H1 (cell line): ENCODE results near the gene ATG9B.

ENCODE experiments used
- CREB1 ChIP-seq: IDR thresholded peaks from 2 replicates; pipeline ENCODE4 v1.6.1; 2012; ENCODE audit warnings: inconsistent platforms
- EZH2 ChIP-seq: fragments of 200-600 bp; sonication (generic); IDR thresholded peaks from 2 replicates; pipeline ENCODE4 v1.7.1; 2012; ENCODE audit warnings: low read depth, mild to moderate bottlenecking, moderate library complexity, low read length, inconsistent platforms; ENCODE audit not compliant: severe bottlenecking
- PHF8 ChIP-seq: fragments of 200-600 bp; sonication (generic); conservative IDR thresholded peaks from 2 replicates; pipeline ENCODE4 v1.7.1; 2012; ENCODE audit warnings: low read depth, mild to moderate bottlenecking, inconsistent platforms, low read length, moderate library complexity
- YY1 ChIP-seq: IDR thresholded peaks from 2 replicates; pipeline ENCODE4 v1.6.1; 2011; ENCODE audit warnings: low read depth, mild to moderate bottlenecking, low read length
- TF ChIP-seq, protein P1 (sequence below): IDR thresholded peaks from 2 replicates; pipeline ENCODE4 v1.6.1; 2012; ENCODE audit warnings: low read length, inconsistent platforms
- TF ChIP-seq, protein P2 (sequence below), 3 experiments: IDR thresholded peaks; 1 replicate in 2 of 3; 2 replicates in 1 of 3; pipeline versions ENCODE4 v1.5.1 to v1.6.1; 2011; ENCODE audit warnings: low read length in 3 of 3, mild to moderate bottlenecking in 3 of 3, inconsistent platforms in 2 of 3, low read depth in 1 of 3, moderate library complexity in 1 of 3; ENCODE audit not compliant: insufficient read depth in 1 of 3; ENCODE audit errors: control extremely low read depth in 1 of 3
- TF ChIP-seq, protein P3 (sequence below): IDR thresholded peaks from 2 replicates; pipeline ENCODE4 v1.6.1; 2011; ENCODE audit warnings: low read depth, mild to moderate bottlenecking, low read length; ENCODE audit not compliant: insufficient read depth

DNA sequence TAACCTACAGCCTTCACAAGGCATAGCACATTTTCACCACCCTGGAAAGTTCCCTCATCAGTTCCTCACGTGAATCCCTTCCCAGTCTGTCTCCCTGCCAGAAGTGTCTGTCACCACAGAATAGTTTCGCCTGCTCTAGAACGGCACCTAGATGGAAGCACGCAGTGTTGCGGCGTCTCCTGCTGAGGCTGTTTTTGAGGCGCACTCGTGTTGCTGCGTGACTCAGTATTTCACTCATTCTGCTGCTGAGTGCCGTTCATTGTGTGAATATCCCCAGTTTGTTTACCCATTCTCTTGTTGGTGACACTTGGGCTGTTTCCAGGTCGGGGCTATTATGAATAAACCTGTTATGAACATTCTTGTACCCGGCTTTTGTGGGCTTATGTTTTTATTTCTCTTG is 20.7 kb downstream of the ATG9B start:
- TF ChIP-seq, protein P1, sequence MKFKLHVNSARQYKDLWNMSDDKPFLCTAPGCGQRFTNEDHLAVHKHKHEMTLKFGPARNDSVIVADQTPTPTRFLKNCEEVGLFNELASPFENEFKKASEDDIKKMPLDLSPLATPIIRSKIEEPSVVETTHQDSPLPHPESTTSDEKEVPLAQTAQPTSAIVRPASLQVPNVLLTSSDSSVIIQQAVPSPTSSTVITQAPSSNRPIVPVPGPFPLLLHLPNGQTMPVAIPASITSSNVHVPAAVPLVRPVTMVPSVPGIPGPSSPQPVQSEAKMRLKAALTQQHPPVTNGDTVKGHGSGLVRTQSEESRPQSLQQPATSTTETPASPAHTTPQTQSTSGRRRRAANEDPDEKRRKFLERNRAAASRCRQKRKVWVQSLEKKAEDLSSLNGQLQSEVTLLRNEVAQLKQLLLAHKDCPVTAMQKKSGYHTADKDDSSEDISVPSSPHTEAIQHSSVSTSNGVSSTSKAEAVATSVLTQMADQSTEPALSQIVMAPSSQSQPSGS: no peak
- TF ChIP-seq CREB1: no peak
- no peak for TF ChIP-seq PHF8
- TF ChIP-seq EZH2: no peak
- TF ChIP-seq, protein P2, sequence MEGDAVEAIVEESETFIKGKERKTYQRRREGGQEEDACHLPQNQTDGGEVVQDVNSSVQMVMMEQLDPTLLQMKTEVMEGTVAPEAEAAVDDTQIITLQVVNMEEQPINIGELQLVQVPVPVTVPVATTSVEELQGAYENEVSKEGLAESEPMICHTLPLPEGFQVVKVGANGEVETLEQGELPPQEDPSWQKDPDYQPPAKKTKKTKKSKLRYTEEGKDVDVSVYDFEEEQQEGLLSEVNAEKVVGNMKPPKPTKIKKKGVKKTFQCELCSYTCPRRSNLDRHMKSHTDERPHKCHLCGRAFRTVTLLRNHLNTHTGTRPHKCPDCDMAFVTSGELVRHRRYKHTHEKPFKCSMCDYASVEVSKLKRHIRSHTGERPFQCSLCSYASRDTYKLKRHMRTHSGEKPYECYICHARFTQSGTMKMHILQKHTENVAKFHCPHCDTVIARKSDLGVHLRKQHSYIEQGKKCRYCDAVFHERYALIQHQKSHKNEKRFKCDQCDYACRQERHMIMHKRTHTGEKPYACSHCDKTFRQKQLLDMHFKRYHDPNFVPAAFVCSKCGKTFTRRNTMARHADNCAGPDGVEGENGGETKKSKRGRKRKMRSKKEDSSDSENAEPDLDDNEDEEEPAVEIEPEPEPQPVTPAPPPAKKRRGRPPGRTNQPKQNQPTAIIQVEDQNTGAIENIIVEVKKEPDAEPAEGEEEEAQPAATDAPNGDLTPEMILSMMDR (IDR thresholded peaks at IDR 0.05; ENCODE audit: control extremely low read depth in 1 of 3, insufficient read depth in 1 of 3, low read depth in 1 of 3, low read length in 3 of 3): no peak
- TF ChIP-seq YY1: no peak
- TF ChIP-seq, protein P3, sequence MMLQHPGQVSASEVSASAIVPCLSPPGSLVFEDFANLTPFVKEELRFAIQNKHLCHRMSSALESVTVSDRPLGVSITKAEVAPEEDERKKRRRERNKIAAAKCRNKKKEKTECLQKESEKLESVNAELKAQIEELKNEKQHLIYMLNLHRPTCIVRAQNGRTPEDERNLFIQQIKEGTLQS: no peak
